ENCODE data around the gene SNAI3.

SNAI3 gene

DNA sequence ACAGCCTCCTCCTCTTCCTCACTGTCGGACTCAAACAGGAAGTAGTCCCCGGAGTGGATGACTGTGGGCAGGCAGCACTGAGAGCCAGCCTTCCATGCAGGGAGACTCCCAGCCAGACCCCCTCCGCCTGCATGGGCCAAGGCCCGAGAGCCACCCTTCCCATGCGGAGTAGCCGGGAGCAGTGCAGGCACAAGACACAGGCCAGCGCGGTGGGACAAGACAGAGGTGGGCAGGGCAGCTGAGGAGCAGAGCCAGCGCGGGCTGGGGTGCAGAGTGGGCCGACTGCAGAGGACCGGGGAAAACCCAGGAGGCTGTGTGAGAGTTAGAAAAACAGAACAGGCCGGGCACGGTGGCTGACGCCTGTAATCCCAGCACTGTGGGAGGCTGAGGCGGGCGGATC is 37.6 kb upstream of the SNAI3 start:
- Histone ChIP-seq H2AFZ (ENCODE audit: low read length) (no peak overlapping the region), H4K20me1 (ENCODE audit: insufficient read depth, low read length, poor library complexity, severe bottlenecking) (no peaks in the 10 kb centered on the region), H3K27me3 (ENCODE audit: insufficient read depth, low read length, poor library complexity, severe bottlenecking) (no peaks in the 10 kb centered on the region), H3K4me3 (ENCODE audit: low read length, poor library complexity, severe bottlenecking) (no peak overlapping the region), H3K9ac (ENCODE audit: low read depth, low read length, poor library complexity, severe bottlenecking) (no peak overlapping the region), H3K4me2 (ENCODE audit: low read depth, low read length, poor library complexity, severe bottlenecking) (no peak overlapping the region), H3K9me2 (replicated peaks; ENCODE audit: low read depth, low read length) (no peaks in the 10 kb centered on the region), H3K36me3 (ENCODE audit: insufficient read depth, low read length) (peaks cover 38% of the 10 kb centered on the region; the same call in 1 of the 2 replicates), H3K4me1 (ENCODE audit: insufficient read depth, low read length, poor library complexity, severe bottlenecking) (no peaks in the 10 kb centered on the region), H3K9me3 (ENCODE audit: insufficient read depth, low read depth, low read length) (no peaks in the 10 kb centered on the region), H3K79me2 (ENCODE audit: insufficient read depth, low read length) (no peaks in the 10 kb centered on the region), H3F3A (ENCODE audit: low read depth) (no peaks in the 10 kb centered on the region)
- no peak for TF ChIP-seq EZH2phosphoT487 (IDR thresholded peaks at IDR 0.05; ENCODE audit: borderline replicate concordance)
- TF ChIP-seq, protein P1, sequence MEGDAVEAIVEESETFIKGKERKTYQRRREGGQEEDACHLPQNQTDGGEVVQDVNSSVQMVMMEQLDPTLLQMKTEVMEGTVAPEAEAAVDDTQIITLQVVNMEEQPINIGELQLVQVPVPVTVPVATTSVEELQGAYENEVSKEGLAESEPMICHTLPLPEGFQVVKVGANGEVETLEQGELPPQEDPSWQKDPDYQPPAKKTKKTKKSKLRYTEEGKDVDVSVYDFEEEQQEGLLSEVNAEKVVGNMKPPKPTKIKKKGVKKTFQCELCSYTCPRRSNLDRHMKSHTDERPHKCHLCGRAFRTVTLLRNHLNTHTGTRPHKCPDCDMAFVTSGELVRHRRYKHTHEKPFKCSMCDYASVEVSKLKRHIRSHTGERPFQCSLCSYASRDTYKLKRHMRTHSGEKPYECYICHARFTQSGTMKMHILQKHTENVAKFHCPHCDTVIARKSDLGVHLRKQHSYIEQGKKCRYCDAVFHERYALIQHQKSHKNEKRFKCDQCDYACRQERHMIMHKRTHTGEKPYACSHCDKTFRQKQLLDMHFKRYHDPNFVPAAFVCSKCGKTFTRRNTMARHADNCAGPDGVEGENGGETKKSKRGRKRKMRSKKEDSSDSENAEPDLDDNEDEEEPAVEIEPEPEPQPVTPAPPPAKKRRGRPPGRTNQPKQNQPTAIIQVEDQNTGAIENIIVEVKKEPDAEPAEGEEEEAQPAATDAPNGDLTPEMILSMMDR (conservative IDR thresholded peaks at IDR 0.05; ENCODE audit: low read length) = no peak

- H3K27me3 ChIP-seq (ENCODE audit: insufficient read depth, low read length, poor library complexity, severe bottlenecking) = no peaks in the 10 kb centered on the region
- no peaks in the 10 kb centered on the region for H3K4me1 ChIP-seq (ENCODE audit: insufficient read depth, low read length, poor library complexity, severe bottlenecking)
- H3K9me2 ChIP-seq (replicated peaks; ENCODE audit: low read depth, low read length) = no peaks in the 10 kb centered on the region
- peaks cover 39% of the 10 kb centered on the region; the same call in 1 of the 2 replicates for H3K36me3 ChIP-seq (ENCODE audit: insufficient read depth, low read length)
- H3F3A ChIP-seq (ENCODE audit: low read depth) = no peaks in the 10 kb centered on the region
- H3K4me2 ChIP-seq (ENCODE audit: low read depth, low read length, poor library complexity, severe bottlenecking) = no peak overlapping the region
- H4K20me1 ChIP-seq (ENCODE audit: insufficient read depth, low read length, poor library complexity, severe bottlenecking) = no peaks in the 10 kb centered on the region
- no peaks in the 10 kb centered on the region for H3K9me3 ChIP-seq (ENCODE audit: insufficient read depth, low read depth, low read length)
- H3K4me3 ChIP-seq (ENCODE audit: low read length, poor library complexity, severe bottlenecking) = no peak overlapping the region
- no peak overlapping the region for H3K9ac ChIP-seq (ENCODE audit: low read depth, low read length, poor library complexity, severe bottlenecking)
- no peak overlapping the region for H2AFZ ChIP-seq (ENCODE audit: low read length)
- TF ChIP-seq, protein P1 (conservative IDR thresholded peaks at IDR 0.05; ENCODE audit: low read length) = no peak
- no peak for TF ChIP-seq EZH2phosphoT487 (IDR thresholded peaks at IDR 0.05; ENCODE audit: borderline replicate concordance)
- H3K79me2 ChIP-seq (ENCODE audit: insufficient read depth, low read length) = no peaks in the 10 kb centered on the region
Measured at GRCh38 chr16:88723507-88723887, 37.2 kb upstream of the SNAI3 start.

- H3K9ac ChIP-seq (ENCODE audit: low read depth, low read length, poor library complexity, severe bottlenecking) = no peak overlapping the region
- no peaks in the 10 kb centered on the region for H3K79me2 ChIP-seq (ENCODE audit: insufficient read depth, low read length)
- no peaks in the 10 kb centered on the region for H3F3A ChIP-seq (ENCODE audit: low read depth)
- no peaks in the 10 kb centered on the region for H4K20me1 ChIP-seq (ENCODE audit: insufficient read depth, low read length, poor library complexity, severe bottlenecking)
- no peak overlapping the region for H3K4me3 ChIP-seq (ENCODE audit: low read length, poor library complexity, severe bottlenecking)
- peaks cover 39% of the 10 kb centered on the region; the same call in 1 of the 2 replicates for H3K36me3 ChIP-seq (ENCODE audit: insufficient read depth, low read length)
- no peaks in the 10 kb centered on the region for H3K9me2 ChIP-seq (replicated peaks; ENCODE audit: low read depth, low read length)
- no peaks in the 10 kb centered on the region for H3K9me3 ChIP-seq (ENCODE audit: insufficient read depth, low read depth, low read length)
- no peak overlapping the region for H3K4me2 ChIP-seq (ENCODE audit: low read depth, low read length, poor library complexity, severe bottlenecking)
- H3K4me1 ChIP-seq (ENCODE audit: insufficient read depth, low read length, poor library complexity, severe bottlenecking) = no peaks in the 10 kb centered on the region
- H3K27me3 ChIP-seq (ENCODE audit: insufficient read depth, low read length, poor library complexity, severe bottlenecking) = no peaks in the 10 kb centered on the region
- TF ChIP-seq, protein P1 (conservative IDR thresholded peaks at IDR 0.05; ENCODE audit: low read length) = no peak
- no peak for TF ChIP-seq EZH2phosphoT487 (IDR thresholded peaks at IDR 0.05; ENCODE audit: borderline replicate concordance)
- H2AFZ ChIP-seq (ENCODE audit: low read length) = no peak overlapping the region
Measured at GRCh38 chr16:88722784-88723506, 36.6 kb upstream of the SNAI3 start.
